Karpas-422 (cell line): ENCODE data around the gene NR2E3. TPM values are rescaled to one million over a fixed set of nuclear protein-coding genes. Genes with fewer than 3 reads are reported as not detected.
A peak's percentile ranks its signal among the peaks of the same experiment; 100 is the strongest.

ENCODE experiments used
- DNase-seq: peaks from one replicate; pipeline ENCODE4 v3.0.0-alpha.2; 2015
- H2AFZ ChIP-seq: fragments of 200-600 bp; sonication (generic); 2 replicates; pipeline ENCODE4 v1.6.1; 2014; ENCODE audit warnings: antibody characterized with exemption, low read length, mixed read lengths
- H3K27ac ChIP-seq: fragments of 200-600 bp; sonication (generic); 2 replicates; pipeline ENCODE4 v1.5.1; 2014; ENCODE audit warnings: mild to moderate bottlenecking, low read length, moderate library complexity
- H3K27me3 ChIP-seq: fragments of 200-600 bp; sonication (generic); 2 replicates; pipeline ENCODE4 v1.6.1; 2014; ENCODE audit warnings: low read length, mixed read lengths
- H3K36me3 ChIP-seq: fragments of 200-600 bp; sonication (generic); 2 replicates; pipeline ENCODE4 v1.6.1; 2014; ENCODE audit warnings: low read length, mixed read lengths; ENCODE audit not compliant: insufficient read depth
- H3K4me1 ChIP-seq: fragments of 200-600 bp; sonication (generic); 2 replicates; pipeline ENCODE4 v1.6.1; 2014; ENCODE audit warnings: mild to moderate bottlenecking, low read length, mixed read lengths
- H3K4me2 ChIP-seq: fragments of 200-600 bp; sonication (generic); 2 replicates; pipeline ENCODE4 v1.6.1; 2014; ENCODE audit warnings: low read length, low read depth, mild to moderate bottlenecking; ENCODE audit not compliant: poor library complexity, severe bottlenecking
- H3K4me3 ChIP-seq: fragments of 200-600 bp; sonication (generic); 2 replicates; pipeline ENCODE4 v1.5.1; 2014; ENCODE audit warnings: mild to moderate bottlenecking, antibody characterized with exemption, low read length, mixed read lengths
- H3K79me2 ChIP-seq: fragments of 200-600 bp; sonication (generic); 2 replicates; pipeline ENCODE4 v1.6.1; 2014; ENCODE audit warnings: mild to moderate bottlenecking, low read length, mixed read lengths
- H3K9ac ChIP-seq: fragments of 200-600 bp; sonication (generic); 2 replicates; pipeline ENCODE4 v1.6.0; 2014; ENCODE audit warnings: low read length
- H3K9me2 ChIP-seq: fragments of 200-600 bp; sonication (generic), shearing (Covaris generic); replicated peaks from 2 replicates; pipeline ENCODE4 v1.6.0; 2014; ENCODE audit warnings: mild to moderate bottlenecking, low read length, moderate library complexity; ENCODE audit not compliant: insufficient read depth
- H3K9me3 ChIP-seq: fragments of 300-700, 200-600 bp; sonication (generic); 2 replicates; pipeline ENCODE4 v1.6.1; 2014; ENCODE audit warnings: low read length, mixed read lengths
- H4K20me1 ChIP-seq: fragments of 200-600 bp; sonication (generic); 2 replicates; pipeline ENCODE4 v1.6.1; 2014; ENCODE audit warnings: mild to moderate bottlenecking, antibody characterized with exemption, low read length, low read depth; ENCODE audit not compliant: insufficient read depth
- total RNA-seq: library from RNA; depleted of rRNA; stranded (reverse); fragments of >200 nt; shearing (Covaris generic); gene quantifications from 2 replicates; pipeline ENCODE4 v1.2.3, GENCODE V29; 2014; ENCODE audit warnings: low replicate concordance

Gene NR2E3
- total RNA-seq, 1 experiment from 2014 or later = not detected

GRCh38 chr15:71800835-71801745 is 9.3 kb upstream of the NR2E3 start:
- Histone ChIP-seq H3K4me3 (no peak overlapping the region), H2AFZ (no peak overlapping the region), H3K36me3 (no peaks in the 10 kb centered on the region), H3K9me3 (no peaks in the 10 kb centered on the region), H3K27ac (no peak overlapping the region), H3K9ac (no peak overlapping the region), H3K27me3 (no peaks in the 10 kb centered on the region), H3K4me1 (peaks cover 24% of the 10 kb centered on the region), H3K4me2 (no peak overlapping the region), H4K20me1 (no peaks in the 10 kb centered on the region), H3K9me2 (no peaks in the 10 kb centered on the region), H3K79me2 (no peaks in the 10 kb centered on the region)
- DNase-seq = peak; percentile 79

GRCh38 chr15:71801935-71802655 is 8.3 kb upstream of the NR2E3 start:
- no peak overlapping the region for H2AFZ ChIP-seq
- H3K4me2 ChIP-seq = no peak overlapping the region
- no peak overlapping the region for H3K4me3 ChIP-seq
- H3K9me2 ChIP-seq = no peaks in the 10 kb centered on the region
- H3K36me3 ChIP-seq = no peaks in the 10 kb centered on the region
- H4K20me1 ChIP-seq = no peaks in the 10 kb centered on the region
- no peak overlapping the region for H3K27ac ChIP-seq
- no peaks in the 10 kb centered on the region for H3K27me3 ChIP-seq
- H3K9ac ChIP-seq = no peak overlapping the region
- no peaks in the 10 kb centered on the region for H3K9me3 ChIP-seq
- peaks cover 34% of the 10 kb centered on the region for H3K4me1 ChIP-seq
- peak; percentile 54 for DNase-seq
- H3K79me2 ChIP-seq = no peaks in the 10 kb centered on the region

- H3K4me3 ChIP-seq = no peak overlapping the region
- no peaks in the 10 kb centered on the region for H3K9me2 ChIP-seq
- H3K4me2 ChIP-seq = no peak overlapping the region
- peaks cover 41% of the 10 kb centered on the region for H3K4me1 ChIP-seq
- H3K27ac ChIP-seq = no peak overlapping the region
- no peaks in the 10 kb centered on the region for H3K9me3 ChIP-seq
- no peaks in the 10 kb centered on the region for H4K20me1 ChIP-seq
- no peaks in the 10 kb centered on the region for H3K36me3 ChIP-seq
- H3K27me3 ChIP-seq = no peaks in the 10 kb centered on the region
- H3K79me2 ChIP-seq = no peaks in the 10 kb centered on the region
- DNase-seq = peak; percentile 39
- H3K9ac ChIP-seq = no peak overlapping the region
- no peak overlapping the region for H2AFZ ChIP-seq
Measured at GRCh38 chr15:71802770-71803169, 7.6 kb upstream of the NR2E3 start.

- H3K27ac ChIP-seq = peak overlapping the region; percentile 83
- no peaks in the 10 kb centered on the region for H3K27me3 ChIP-seq
- no peaks in the 10 kb centered on the region for H4K20me1 ChIP-seq
- H3K9ac ChIP-seq = peak overlapping the region; percentile 47; the same call in 1 of the 2 replicates
- peak overlapping the region; percentile 35; the same call in 1 of the 2 replicates for H3K4me3 ChIP-seq
- H3K9me3 ChIP-seq = no peaks in the 10 kb centered on the region
- H3K4me2 ChIP-seq = peak overlapping the region; percentile 72
- no peaks in the 10 kb centered on the region for H3K36me3 ChIP-seq
- peaks cover 47% of the 10 kb centered on the region for H3K4me1 ChIP-seq
- no peak overlapping the region for H2AFZ ChIP-seq
- H3K79me2 ChIP-seq = no peaks in the 10 kb centered on the region
- DNase-seq = peak; percentile 66
- H3K9me2 ChIP-seq = no peaks in the 10 kb centered on the region
Measured at GRCh38 chr15:71804226-71804625, 6.1 kb upstream of the NR2E3 start.

- H3K79me2 ChIP-seq = no peaks in the 10 kb centered on the region
- H3K4me3 ChIP-seq = peak overlapping the region; percentile 35; the same call in 1 of the 2 replicates
- H3K27ac ChIP-seq = peak overlapping the region; percentile 83
- H3K36me3 ChIP-seq = no peaks in the 10 kb centered on the region
- H4K20me1 ChIP-seq = no peaks in the 10 kb centered on the region
- H3K9me3 ChIP-seq = no peaks in the 10 kb centered on the region
- peak overlapping the region; percentile 72 for H3K4me2 ChIP-seq
- H3K9ac ChIP-seq = peak overlapping the region; percentile 42
- no peaks in the 10 kb centered on the region for H3K9me2 ChIP-seq
- H3K4me1 ChIP-seq = peaks cover 47% of the 10 kb centered on the region
- peak; percentile 78 for DNase-seq
- H2AFZ ChIP-seq = no peak overlapping the region
- H3K27me3 ChIP-seq = no peaks in the 10 kb centered on the region
Measured at GRCh38 chr15:71804695-71805470, 5.5 kb upstream of the NR2E3 start.

- H3K9me3 ChIP-seq = no peaks in the 10 kb centered on the region
- DNase-seq = no peak
- no peak overlapping the region for H3K4me3 ChIP-seq
- peaks cover 47% of the 10 kb centered on the region for H3K4me1 ChIP-seq
- peak overlapping the region; percentile 22; the same call in 1 of the 2 replicates for H3K9ac ChIP-seq
- no peaks in the 10 kb centered on the region for H3K79me2 ChIP-seq
- no peaks in the 10 kb centered on the region for H3K36me3 ChIP-seq
- H3K27ac ChIP-seq = peak overlapping the region; percentile 34; the same call in 1 of the 2 replicates
- H3K27me3 ChIP-seq = no peaks in the 10 kb centered on the region
- no peak overlapping the region for H2AFZ ChIP-seq
- H3K9me2 ChIP-seq = no peaks in the 10 kb centered on the region
- H4K20me1 ChIP-seq = no peaks in the 10 kb centered on the region
- H3K4me2 ChIP-seq = peak overlapping the region; percentile 37
Measured at GRCh38 chr15:71806452-71806931, 3.9 kb upstream of the NR2E3 start.

GRCh38 chr15:71807125-71807629 is 3.2 kb upstream of the NR2E3 start:
- H4K20me1 ChIP-seq = no peaks in the 10 kb centered on the region
- no peaks in the 10 kb centered on the region for H3K79me2 ChIP-seq
- no peak overlapping the region for H2AFZ ChIP-seq
- H3K4me1 ChIP-seq = peaks cover 47% of the 10 kb centered on the region
- peak overlapping the region; percentile 22; the same call in 1 of the 2 replicates for H3K9ac ChIP-seq
- no peaks in the 10 kb centered on the region for H3K9me3 ChIP-seq
- H3K27me3 ChIP-seq = no peaks in the 10 kb centered on the region
- H3K36me3 ChIP-seq = no peaks in the 10 kb centered on the region
- H3K4me2 ChIP-seq = peak overlapping the region; percentile 37
- H3K27ac ChIP-seq = peak overlapping the region; percentile 34; the same call in 1 of the 2 replicates
- H3K4me3 ChIP-seq = no peak overlapping the region
- no peaks in the 10 kb centered on the region for H3K9me2 ChIP-seq
- DNase-seq = no peak
